Measurements from ENCODE around the gene TYMP.
A peak's percentile ranks its signal among the peaks of the same experiment; 100 is the strongest.

The TYMP gene

DNA sequence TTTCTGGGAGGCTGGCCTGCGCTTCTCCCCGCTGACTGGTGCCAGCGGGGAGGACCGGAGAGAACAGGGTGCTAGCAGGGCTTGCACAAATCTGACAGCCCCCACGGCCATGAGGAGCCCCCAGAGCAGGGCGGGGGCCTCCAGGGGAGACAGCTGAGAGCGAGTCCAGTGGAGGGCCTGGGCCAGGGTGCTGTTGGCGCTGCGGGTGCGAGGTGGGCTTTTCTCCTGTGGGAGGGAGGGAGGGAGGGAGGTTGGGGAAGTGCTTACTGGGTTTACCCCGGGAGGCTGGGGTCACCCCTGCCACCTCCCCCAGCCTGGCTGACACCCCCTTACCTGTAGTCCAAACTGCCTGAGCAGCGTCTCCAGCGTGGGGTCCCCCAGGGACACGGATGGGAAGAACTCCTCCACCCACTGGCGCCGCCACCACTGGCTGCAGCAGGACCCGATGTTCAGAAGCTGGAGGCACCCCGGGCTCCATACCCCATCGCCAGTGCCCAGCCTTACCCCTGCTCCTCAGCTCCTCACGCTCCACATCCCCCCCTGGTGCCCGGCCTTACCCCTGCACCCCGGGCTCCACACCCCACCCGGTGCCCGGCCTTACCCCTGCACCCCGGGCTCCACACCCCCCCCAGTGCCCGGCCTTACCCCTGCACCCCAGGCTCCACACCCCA is 26.2 kb downstream of the TYMP start:
- H4K20me1 ChIP-seq (ENCODE audit: insufficient read depth, low read length): no peaks in the 10 kb centered on the region
- peaks cover 14% of the 10 kb centered on the region for H3K4me1 ChIP-seq (ENCODE audit: insufficient read depth, low read length, severe bottlenecking)
- H3K9me2 ChIP-seq (ENCODE audit: low read depth, low read length): no peaks in the 10 kb centered on the region
- H3F3A ChIP-seq (ENCODE audit: insufficient read depth, low read length): no peaks in the 10 kb centered on the region
- TF ChIP-seq, protein P1, sequence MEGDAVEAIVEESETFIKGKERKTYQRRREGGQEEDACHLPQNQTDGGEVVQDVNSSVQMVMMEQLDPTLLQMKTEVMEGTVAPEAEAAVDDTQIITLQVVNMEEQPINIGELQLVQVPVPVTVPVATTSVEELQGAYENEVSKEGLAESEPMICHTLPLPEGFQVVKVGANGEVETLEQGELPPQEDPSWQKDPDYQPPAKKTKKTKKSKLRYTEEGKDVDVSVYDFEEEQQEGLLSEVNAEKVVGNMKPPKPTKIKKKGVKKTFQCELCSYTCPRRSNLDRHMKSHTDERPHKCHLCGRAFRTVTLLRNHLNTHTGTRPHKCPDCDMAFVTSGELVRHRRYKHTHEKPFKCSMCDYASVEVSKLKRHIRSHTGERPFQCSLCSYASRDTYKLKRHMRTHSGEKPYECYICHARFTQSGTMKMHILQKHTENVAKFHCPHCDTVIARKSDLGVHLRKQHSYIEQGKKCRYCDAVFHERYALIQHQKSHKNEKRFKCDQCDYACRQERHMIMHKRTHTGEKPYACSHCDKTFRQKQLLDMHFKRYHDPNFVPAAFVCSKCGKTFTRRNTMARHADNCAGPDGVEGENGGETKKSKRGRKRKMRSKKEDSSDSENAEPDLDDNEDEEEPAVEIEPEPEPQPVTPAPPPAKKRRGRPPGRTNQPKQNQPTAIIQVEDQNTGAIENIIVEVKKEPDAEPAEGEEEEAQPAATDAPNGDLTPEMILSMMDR (IDR thresholded peaks at IDR 0.05; ENCODE audit: low read length): 0 out of 2 replicates have a peak, but pooled peaks have one; percentile 4
- TF ChIP-seq EZH2 (IDR thresholded peaks at IDR 0.05; ENCODE audit: borderline replicate concordance, low read length): no peak
- H3K27ac ChIP-seq (ENCODE audit: low read depth, low read length, poor library complexity, severe bottlenecking): no peak overlapping the region
- no peak overlapping the region for H3K9ac ChIP-seq (ENCODE audit: low read length)
- no peaks in the 10 kb centered on the region for H3K27me3 ChIP-seq (ENCODE audit: insufficient read depth, low read length)
- no peak overlapping the region for H2AFZ ChIP-seq (ENCODE audit: low read length)
- peaks cover 15% of the 10 kb centered on the region for H3K36me3 ChIP-seq (ENCODE audit: insufficient read depth, low read length)
- H3K9me3 ChIP-seq (ENCODE audit: low read length): no peaks in the 10 kb centered on the region
- no peak overlapping the region for H3K4me2 ChIP-seq (ENCODE audit: low read length)
- peaks cover 3% of the 10 kb centered on the region for H3K79me2 ChIP-seq (ENCODE audit: insufficient read depth, low read length)
- H3K4me3 ChIP-seq (ENCODE audit: low read depth, low read length, poor library complexity, severe bottlenecking): no peak overlapping the region

DNA sequence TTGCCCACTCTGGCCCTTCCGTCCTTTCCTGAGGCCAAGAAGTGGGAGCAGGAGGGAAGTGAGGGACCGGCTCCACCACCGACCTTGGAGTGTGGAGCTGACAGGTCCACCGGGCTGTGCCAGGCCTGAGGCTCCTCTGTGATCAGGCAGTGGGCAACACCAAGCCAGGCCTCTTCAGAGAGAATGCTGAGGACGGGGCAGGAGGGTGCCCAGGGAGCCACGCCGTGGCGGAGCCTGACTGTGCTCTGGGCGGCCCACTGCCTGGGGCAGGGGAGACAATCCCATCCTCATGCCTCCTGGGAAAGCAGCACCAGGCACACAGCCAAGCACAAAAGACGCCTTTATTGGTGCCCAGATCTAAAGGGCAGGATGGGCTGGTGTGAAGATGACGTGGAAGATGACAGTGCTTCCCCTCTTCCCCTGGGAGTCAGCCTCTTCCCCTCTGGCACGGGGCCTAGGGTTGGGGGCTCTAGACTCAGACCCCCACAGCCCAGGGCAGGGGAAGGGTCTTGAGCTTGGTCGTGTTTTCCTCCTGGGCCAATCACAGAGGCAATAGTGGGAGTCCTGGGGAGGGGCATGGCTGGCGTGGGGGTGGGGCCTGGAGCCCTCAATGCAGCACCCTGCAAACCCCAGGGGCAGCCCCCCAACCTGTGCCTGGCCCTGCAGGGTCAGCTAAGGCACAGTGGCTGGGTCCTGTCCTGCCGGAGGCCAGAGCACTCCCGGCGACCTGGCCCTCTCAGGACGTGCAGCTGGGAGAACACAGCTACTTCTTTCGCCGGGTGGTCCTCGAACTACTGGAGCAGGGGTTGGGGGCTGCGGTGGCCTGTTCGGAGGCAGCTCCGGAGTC is 27.0 kb downstream of the TYMP start:
- H3F3A ChIP-seq (ENCODE audit: insufficient read depth, low read length): no peaks in the 10 kb centered on the region
- no peak overlapping the region for H3K4me2 ChIP-seq (ENCODE audit: low read length)
- H3K4me3 ChIP-seq (ENCODE audit: low read depth, low read length, poor library complexity, severe bottlenecking): no peak overlapping the region
- no peak overlapping the region for H2AFZ ChIP-seq (ENCODE audit: low read length)
- H3K27me3 ChIP-seq (ENCODE audit: insufficient read depth, low read length): no peaks in the 10 kb centered on the region
- no peaks in the 10 kb centered on the region for H3K9me2 ChIP-seq (ENCODE audit: low read depth, low read length)
- H3K36me3 ChIP-seq (ENCODE audit: insufficient read depth, low read length): peaks cover 15% of the 10 kb centered on the region
- peaks cover 18% of the 10 kb centered on the region for H3K4me1 ChIP-seq (ENCODE audit: insufficient read depth, low read length, severe bottlenecking)
- H4K20me1 ChIP-seq (ENCODE audit: insufficient read depth, low read length): no peaks in the 10 kb centered on the region
- no peaks in the 10 kb centered on the region for H3K9me3 ChIP-seq (ENCODE audit: low read length)
- TF ChIP-seq EZH2 (IDR thresholded peaks at IDR 0.05; ENCODE audit: borderline replicate concordance, low read length): no peak
- TF ChIP-seq, protein P1 (IDR thresholded peaks at IDR 0.05; ENCODE audit: low read length): no peak
- H3K27ac ChIP-seq (ENCODE audit: low read depth, low read length, poor library complexity, severe bottlenecking): no peak overlapping the region
- no peaks in the 10 kb centered on the region for H3K79me2 ChIP-seq (ENCODE audit: insufficient read depth, low read length)
- no peak overlapping the region for H3K9ac ChIP-seq (ENCODE audit: low read length)

DNA sequence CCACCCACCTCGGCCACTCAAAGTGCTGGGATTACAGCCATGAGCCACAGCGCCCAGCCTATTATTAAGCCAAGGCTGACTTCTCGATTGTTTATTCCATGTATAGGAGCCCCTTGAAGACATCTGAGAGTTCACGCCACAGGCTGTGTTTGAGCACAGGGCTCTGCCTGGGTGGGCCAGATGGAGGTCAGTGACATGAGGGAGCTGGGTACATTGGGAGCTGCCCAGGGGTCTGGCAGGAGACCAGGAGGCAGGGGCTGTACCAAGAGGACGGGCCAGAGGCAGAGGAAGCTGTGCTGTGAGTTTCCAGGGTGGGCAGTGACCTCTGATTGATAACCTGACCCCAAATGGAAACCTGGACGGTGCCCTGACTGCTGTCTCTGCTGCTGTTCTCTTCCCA is 27.7 kb downstream of the TYMP start:
- TF ChIP-seq, protein P1 (IDR thresholded peaks at IDR 0.05; ENCODE audit: low read length): no peak
- TF ChIP-seq EZH2 (IDR thresholded peaks at IDR 0.05; ENCODE audit: borderline replicate concordance, low read length): no peak
- H4K20me1 ChIP-seq (ENCODE audit: insufficient read depth, low read length): no peaks in the 10 kb centered on the region
- no peaks in the 10 kb centered on the region for H3K79me2 ChIP-seq (ENCODE audit: insufficient read depth, low read length)
- no peaks in the 10 kb centered on the region for H3K27me3 ChIP-seq (ENCODE audit: insufficient read depth, low read length)
- no peaks in the 10 kb centered on the region for H3K9me3 ChIP-seq (ENCODE audit: low read length)
- no peak overlapping the region for H3K9ac ChIP-seq (ENCODE audit: low read length)
- no peak overlapping the region for H3K4me2 ChIP-seq (ENCODE audit: low read length)
- H3K4me1 ChIP-seq (ENCODE audit: insufficient read depth, low read length, severe bottlenecking): peaks cover 21% of the 10 kb centered on the region
- H3K9me2 ChIP-seq (ENCODE audit: low read depth, low read length): no peaks in the 10 kb centered on the region
- no peak overlapping the region for H3K4me3 ChIP-seq (ENCODE audit: low read depth, low read length, poor library complexity, severe bottlenecking)
- no peak overlapping the region for H2AFZ ChIP-seq (ENCODE audit: low read length)
- no peaks in the 10 kb centered on the region for H3F3A ChIP-seq (ENCODE audit: insufficient read depth, low read length)
- H3K27ac ChIP-seq (ENCODE audit: low read depth, low read length, poor library complexity, severe bottlenecking): no peak overlapping the region
- peaks cover 15% of the 10 kb centered on the region for H3K36me3 ChIP-seq (ENCODE audit: insufficient read depth, low read length)

Measured in OCI-LY1 (cell line).